WTC11 (cell line): ENCODE data around the gene PPP2R2C. TPM values are rescaled to one million over a fixed set of nuclear protein-coding genes. Genes with fewer than 3 reads are reported as not detected.

Source experiments
- ATAC-seq: fragments of 200-7000 bp; cut with Tn5 transposase; 2 replicates; pipeline ENCODE4 v1.10.0; 2021; ENCODE audit warnings: mild to moderate bottlenecking, moderate library complexity
- CTCF ChIA-PET: fragments of 300-600 bp; sonication (Branson Sonifier 250); formaldehyde crosslinking; loops from one replicate; lab custom pipeline; 2021; ENCODE audit warnings: antibody characterized with exemption; lab: Charles Lee
- POLR2A ChIA-PET: fragments of 350-600 bp; sonication (Branson Sonifier 250); formaldehyde crosslinking; loops from one replicate; lab custom pipeline; 2021; ENCODE audit warnings: antibody characterized with exemption; lab: Charles Lee
- DNase-seq: peaks from one replicate; pipeline ENCODE4 v3.0.0; 2021; ENCODE audit warnings: low spot score
- H3K27ac Mint-ChIP-seq: 2 replicates; pipeline ENCODE4 v1.8.0; 2021; ENCODE audit warnings: mixed read lengths
- H3K27me3 Mint-ChIP-seq: 2 replicates; pipeline ENCODE4 v1.8.0; 2021; ENCODE audit warnings: low read depth, mild to moderate bottlenecking, moderate library complexity, mixed read lengths
- H3K36me3 Mint-ChIP-seq: 2 replicates; pipeline ENCODE4 v1.8.0; 2021; ENCODE audit warnings: mixed read lengths
- H3K4me1 Mint-ChIP-seq: 2 replicates; pipeline ENCODE4 v1.8.0; 2022; ENCODE audit warnings: mixed read lengths
- H3K4me3 Mint-ChIP-seq: 2 replicates; pipeline ENCODE4 v1.8.0; 2021; ENCODE audit warnings: mild to moderate bottlenecking, moderate library complexity, mixed read lengths
- H3K9me3 Mint-ChIP-seq: 2 replicates; pipeline ENCODE4 v1.8.0; 2021; ENCODE audit warnings: mixed read lengths
- ATF1 ChIP-seq: sonication (generic); formaldehyde crosslinking; IDR thresholded peaks from 2 replicates; pipeline ENCODE4 v1.8.1; 2023; ENCODE audit warnings: mild to moderate bottlenecking, moderate library complexity, missing genetic modification reagents
- CREB1 ChIP-seq: sonication (generic); formaldehyde crosslinking; IDR thresholded peaks from 2 replicates; pipeline ENCODE4 v1.8.0; 2023; ENCODE audit warnings: mild to moderate bottlenecking, missing genetic modification reagents
- E2F5 ChIP-seq: sonication (generic); formaldehyde crosslinking; IDR thresholded peaks from 2 replicates; pipeline ENCODE4 v1.8.1; 2022; ENCODE audit warnings: mild to moderate bottlenecking, moderate library complexity, missing genetic modification reagents
- ESRRA ChIP-seq: sonication (generic); formaldehyde crosslinking; IDR thresholded peaks from 2 replicates; pipeline ENCODE4 v1.8.1; 2022; ENCODE audit warnings: mild to moderate bottlenecking, missing genetic modification reagents, borderline replicate concordance
- ETV6 ChIP-seq: sonication (generic); formaldehyde crosslinking; IDR thresholded peaks from 2 replicates; pipeline ENCODE4 v1.8.1; 2022; ENCODE audit warnings: mild to moderate bottlenecking, missing genetic modification reagents
- FOXK1 ChIP-seq: sonication (generic); formaldehyde crosslinking; IDR thresholded peaks from 2 replicates; pipeline ENCODE4 v1.8.0; 2022; ENCODE audit warnings: mild to moderate bottlenecking, moderate library complexity, missing genetic modification reagents
- FOXP1 ChIP-seq: sonication (generic); formaldehyde crosslinking; IDR thresholded peaks from 2 replicates; pipeline ENCODE4 v1.8.0; 2022; ENCODE audit warnings: missing genetic modification reagents, mild to moderate bottlenecking, moderate library complexity, borderline replicate concordance
- HMGA2 ChIP-seq: fragments of 250-450 bp; sonication (Bioruptor Pico); IDR thresholded peaks from 2 replicates; pipeline ENCODE4 v1.4.0; 2021; ENCODE audit warnings: mild to moderate bottlenecking, moderate library complexity
- NR1H2 ChIP-seq: sonication (generic); formaldehyde crosslinking; IDR thresholded peaks from 2 replicates; pipeline ENCODE4 v1.9.0; 2021; ENCODE audit warnings: mild to moderate bottlenecking, moderate library complexity, missing genetic modification reagents
- NR2C2 ChIP-seq: sonication (generic); formaldehyde crosslinking; IDR thresholded peaks from 2 replicates; pipeline ENCODE4 v1.8.0; 2022; ENCODE audit warnings: mild to moderate bottlenecking, missing genetic modification reagents
- SMAD3 ChIP-seq: sonication (generic); formaldehyde crosslinking; IDR thresholded peaks from 2 replicates; pipeline ENCODE4 v1.8.0; 2022; ENCODE audit warnings: missing genetic modification reagents, mild to moderate bottlenecking, borderline replicate concordance
- TEAD4 ChIP-seq: sonication (generic); formaldehyde crosslinking; IDR thresholded peaks from 2 replicates; pipeline ENCODE4 v1.8.0; 2022; ENCODE audit warnings: mild to moderate bottlenecking, missing genetic modification reagents
- ZNF416 ChIP-seq: fragments of 250-450 bp; sonication (Bioruptor Pico); IDR thresholded peaks from 2 replicates; pipeline ENCODE4 v1.9.0; 2021; ENCODE audit warnings: mild to moderate bottlenecking, inconsistent platforms
- ZNF425 ChIP-seq: fragments of 250-450 bp; sonication (Bioruptor Pico); conservative IDR thresholded peaks from 2 replicates; pipeline ENCODE4 v1.9.0; 2021; ENCODE audit warnings: mild to moderate bottlenecking
- total RNA-seq: library from RNA; stranded (reverse); gene quantifications from 3 replicates; pipeline ENCODE4 v1.2.3, GENCODE V29; 2021
- TF ChIP-seq, protein P1 (sequence below): fragments of 250-450 bp; sonication (Bioruptor Pico); IDR thresholded peaks from 2 replicates; pipeline ENCODE4 v1.9.0; 2021; ENCODE audit warnings: moderate library complexity, mild to moderate bottlenecking, inconsistent platforms, borderline replicate concordance
- TF ChIP-seq, protein P2 (sequence below): sonication (generic); formaldehyde crosslinking; IDR thresholded peaks from 2 replicates; pipeline ENCODE4 v1.8.1; 2022; ENCODE audit warnings: missing genetic modification reagents, borderline replicate concordance
- TF ChIP-seq, protein P3 (sequence below): sonication (generic); formaldehyde crosslinking; IDR thresholded peaks from 2 replicates; pipeline ENCODE4 v1.8.1; 2023; ENCODE audit warnings: mild to moderate bottlenecking, missing genetic modification reagents, moderate library complexity
- TF ChIP-seq, protein P4 (sequence below): sonication (generic); formaldehyde crosslinking; IDR thresholded peaks from 2 replicates; pipeline ENCODE4 v1.8.1; 2022; ENCODE audit warnings: mild to moderate bottlenecking, missing genetic modification reagents, moderate library complexity, borderline replicate concordance
- TF ChIP-seq, protein P5 (sequence below): sonication (generic); formaldehyde crosslinking; IDR thresholded peaks from 2 replicates; pipeline ENCODE4 v1.8.1; 2023; ENCODE audit warnings: mild to moderate bottlenecking, moderate library complexity, missing genetic modification reagents
- TF ChIP-seq, protein P6 (sequence below): sonication (generic); formaldehyde crosslinking; IDR thresholded peaks from 2 replicates; pipeline ENCODE4 v1.8.1; 2023; ENCODE audit warnings: mild to moderate bottlenecking, missing genetic modification reagents

The PPP2R2C gene
- total RNA-seq, 1 experiment from 2014 or later = 11.5 TPM

DNA sequence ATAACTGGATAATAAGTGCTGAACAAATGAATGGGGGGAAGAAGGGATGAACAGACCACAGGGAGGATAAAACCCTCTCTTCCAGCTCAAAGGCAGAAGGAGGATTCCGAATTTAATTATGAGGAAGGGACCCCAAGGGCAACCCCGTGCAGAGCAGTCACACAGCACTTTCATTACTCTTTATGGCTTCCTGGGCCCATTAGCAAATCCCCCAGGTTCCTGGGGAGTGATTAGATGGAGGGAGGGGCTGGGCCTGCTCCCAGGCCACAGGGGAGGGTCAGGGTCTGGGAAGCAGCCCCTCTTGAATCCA, 67.1 kb downstream of the PPP2R2C start (continued):
- TF ChIP-seq NR1H2 (CRISPR knock-in tag) (no peak), FOXP1 (CRISPR knock-in tag) (no peak), E2F5 (no peak), ESRRA (CRISPR knock-in tag) (no peak)

DNA sequence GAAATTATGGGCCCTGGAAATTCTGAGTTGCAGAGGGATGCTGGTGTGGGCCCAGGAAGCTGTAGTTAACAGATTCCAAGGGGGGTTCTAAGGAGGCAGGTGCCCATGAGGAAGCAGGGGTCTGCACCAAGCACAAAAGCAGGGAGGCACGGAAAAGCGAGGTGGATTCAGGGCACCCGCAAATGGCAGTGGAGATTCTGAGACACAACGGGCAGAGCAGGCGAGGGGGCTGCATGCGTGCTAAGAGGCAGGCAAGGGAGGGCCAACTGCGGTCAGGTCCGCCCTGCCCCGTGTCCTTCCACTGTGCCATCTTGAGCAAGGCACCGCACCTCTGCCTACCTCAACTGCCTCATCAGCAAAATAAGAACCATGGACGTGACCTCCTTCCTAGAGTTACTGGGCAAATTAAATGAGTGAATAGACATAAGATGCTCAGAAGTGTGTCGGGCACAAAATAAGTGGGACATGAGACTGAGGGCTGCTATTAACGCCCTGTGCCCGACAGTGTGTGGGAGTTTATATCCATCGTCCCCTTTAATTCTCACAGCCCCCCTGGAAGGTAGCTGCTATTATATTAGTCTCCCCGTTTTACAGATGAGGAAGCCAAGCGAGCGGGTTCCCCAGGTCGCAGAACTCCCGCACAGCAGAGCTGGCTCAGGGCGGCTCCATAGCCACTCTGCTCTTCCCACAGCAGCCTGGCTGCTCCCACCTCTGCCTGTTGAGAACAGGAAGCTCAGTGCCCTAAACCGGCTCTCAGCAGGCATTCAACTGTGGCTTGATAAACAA, 67.6 kb downstream of the PPP2R2C start:
- H3K36me3 Mint-ChIP-seq = no peaks in the 10 kb centered on the region
- DNase-seq (no peak), ATAC-seq (peak; percentile 40)
- TF ChIP-seq, protein P1, sequence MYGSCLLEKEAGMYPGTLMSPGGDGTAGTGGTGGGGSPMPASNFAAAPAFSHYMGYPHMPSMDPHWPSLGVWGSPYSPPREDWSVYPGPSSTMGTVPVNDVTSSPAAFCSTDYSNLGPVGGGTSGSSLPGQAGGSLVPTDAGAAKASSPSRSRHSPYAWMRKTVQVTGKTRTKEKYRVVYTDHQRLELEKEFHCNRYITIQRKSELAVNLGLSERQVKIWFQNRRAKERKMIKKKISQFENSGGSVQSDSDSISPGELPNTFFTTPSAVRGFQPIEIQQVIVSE (CRISPR knock-in tag) = no peak
- TF ChIP-seq FOXK1 (CRISPR knock-in tag) (no peak), HMGA2 (CRISPR knock-in tag) (no peak), ATF1 (CRISPR knock-in tag) (no peak), NR2C2 (CRISPR knock-in tag) (no peak), SMAD3 (CRISPR knock-in tag) (no peak), ZNF416 (CRISPR knock-in tag) (no peak), ETV6 (CRISPR knock-in tag) (no peak)
- TF ChIP-seq, protein P2, sequence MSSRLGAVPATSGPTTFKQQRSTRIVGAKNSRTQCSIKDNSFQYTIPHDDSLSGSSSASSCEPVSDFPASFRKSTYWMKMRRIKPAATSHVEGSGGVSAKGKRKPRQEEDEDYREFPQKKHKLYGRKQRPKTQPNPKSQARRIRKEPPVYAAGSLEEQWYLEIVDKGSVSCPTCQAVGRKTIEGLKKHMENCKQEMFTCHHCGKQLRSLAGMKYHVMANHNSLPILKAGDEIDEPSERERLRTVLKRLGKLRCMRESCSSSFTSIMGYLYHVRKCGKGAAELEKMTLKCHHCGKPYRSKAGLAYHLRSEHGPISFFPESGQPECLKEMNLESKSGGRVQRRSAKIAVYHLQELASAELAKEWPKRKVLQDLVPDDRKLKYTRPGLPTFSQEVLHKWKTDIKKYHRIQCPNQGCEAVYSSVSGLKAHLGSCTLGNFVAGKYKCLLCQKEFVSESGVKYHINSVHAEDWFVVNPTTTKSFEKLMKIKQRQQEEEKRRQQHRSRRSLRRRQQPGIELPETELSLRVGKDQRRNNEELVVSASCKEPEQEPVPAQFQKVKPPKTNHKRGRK = no peak
- TF ChIP-seq, protein P3, sequence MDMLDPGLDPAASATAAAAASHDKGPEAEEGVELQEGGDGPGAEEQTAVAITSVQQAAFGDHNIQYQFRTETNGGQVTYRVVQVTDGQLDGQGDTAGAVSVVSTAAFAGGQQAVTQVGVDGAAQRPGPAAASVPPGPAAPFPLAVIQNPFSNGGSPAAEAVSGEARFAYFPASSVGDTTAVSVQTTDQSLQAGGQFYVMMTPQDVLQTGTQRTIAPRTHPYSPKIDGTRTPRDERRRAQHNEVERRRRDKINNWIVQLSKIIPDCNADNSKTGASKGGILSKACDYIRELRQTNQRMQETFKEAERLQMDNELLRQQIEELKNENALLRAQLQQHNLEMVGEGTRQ (CRISPR knock-in tag) = no peak
- ChIA-PET POLR2A (no interaction called here), CTCF (interaction anchor here (0.5 to 1.1 kb wide), 5 partner anchors 13 to 154 kb away, joined by 3 to 6 read pairs (median 4); no protein-coding TSS in a partner anchor)
- peaks cover 29% of the 10 kb centered on the region for H3K4me1 Mint-ChIP-seq
- no peaks in the 10 kb centered on the region for H3K9me3 Mint-ChIP-seq
- H3K27ac Mint-ChIP-seq = no peak overlapping the region
- H3K4me3 Mint-ChIP-seq = no peak overlapping the region
- no peaks in the 10 kb centered on the region; the same call in 1 of the 2 replicates for H3K27me3 Mint-ChIP-seq

DNA sequence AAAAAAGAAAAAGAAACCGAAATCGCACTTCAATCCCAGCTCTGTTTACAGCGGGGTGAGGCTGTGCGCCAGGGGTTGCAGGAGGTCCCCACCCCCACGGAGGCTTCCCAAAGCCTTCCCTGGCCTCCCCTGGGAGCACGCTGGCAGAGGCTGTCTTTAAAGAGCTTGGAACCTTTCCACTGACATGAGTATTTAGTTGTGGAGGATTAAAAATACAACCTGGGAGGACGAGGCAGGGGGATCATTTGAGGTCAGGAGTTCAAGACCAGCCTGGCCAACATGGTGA, 69.1 kb downstream of the PPP2R2C start:
- no peaks in the 10 kb centered on the region for H3K36me3 Mint-ChIP-seq
- no peaks in the 10 kb centered on the region for H3K9me3 Mint-ChIP-seq
- ATAC-seq (no peak), DNase-seq (no peak)
- H3K27ac Mint-ChIP-seq = no peak overlapping the region
- peaks cover 41% of the 10 kb centered on the region for H3K4me1 Mint-ChIP-seq
- ChIA-PET CTCF (interaction anchor here (0.6 to 3.0 kb wide), 16 partner anchors 9 to 171 kb away, joined by 3 to 14 read pairs (median 4); partner anchors contain the start of gene MAN2B2), POLR2A (no interaction called here)
- no peaks in the 10 kb centered on the region; the same call in 1 of the 2 replicates for H3K27me3 Mint-ChIP-seq
- H3K4me3 Mint-ChIP-seq = no peak overlapping the region
- TF ChIP-seq, protein P1 (CRISPR knock-in tag) = no peak
- TF ChIP-seq, protein P4, sequence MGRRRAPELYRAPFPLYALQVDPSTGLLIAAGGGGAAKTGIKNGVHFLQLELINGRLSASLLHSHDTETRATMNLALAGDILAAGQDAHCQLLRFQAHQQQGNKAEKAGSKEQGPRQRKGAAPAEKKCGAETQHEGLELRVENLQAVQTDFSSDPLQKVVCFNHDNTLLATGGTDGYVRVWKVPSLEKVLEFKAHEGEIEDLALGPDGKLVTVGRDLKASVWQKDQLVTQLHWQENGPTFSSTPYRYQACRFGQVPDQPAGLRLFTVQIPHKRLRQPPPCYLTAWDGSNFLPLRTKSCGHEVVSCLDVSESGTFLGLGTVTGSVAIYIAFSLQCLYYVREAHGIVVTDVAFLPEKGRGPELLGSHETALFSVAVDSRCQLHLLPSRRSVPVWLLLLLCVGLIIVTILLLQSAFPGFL = no peak
- TF ChIP-seq, protein P3 (CRISPR knock-in tag) = no peak
- TF ChIP-seq ZNF425 (CRISPR knock-in tag) (no peak), TEAD4 (no peak), CREB1 (CRISPR knock-in tag) (no peak), ATF1 (CRISPR knock-in tag) (no peak)
- TF ChIP-seq, protein P5, sequence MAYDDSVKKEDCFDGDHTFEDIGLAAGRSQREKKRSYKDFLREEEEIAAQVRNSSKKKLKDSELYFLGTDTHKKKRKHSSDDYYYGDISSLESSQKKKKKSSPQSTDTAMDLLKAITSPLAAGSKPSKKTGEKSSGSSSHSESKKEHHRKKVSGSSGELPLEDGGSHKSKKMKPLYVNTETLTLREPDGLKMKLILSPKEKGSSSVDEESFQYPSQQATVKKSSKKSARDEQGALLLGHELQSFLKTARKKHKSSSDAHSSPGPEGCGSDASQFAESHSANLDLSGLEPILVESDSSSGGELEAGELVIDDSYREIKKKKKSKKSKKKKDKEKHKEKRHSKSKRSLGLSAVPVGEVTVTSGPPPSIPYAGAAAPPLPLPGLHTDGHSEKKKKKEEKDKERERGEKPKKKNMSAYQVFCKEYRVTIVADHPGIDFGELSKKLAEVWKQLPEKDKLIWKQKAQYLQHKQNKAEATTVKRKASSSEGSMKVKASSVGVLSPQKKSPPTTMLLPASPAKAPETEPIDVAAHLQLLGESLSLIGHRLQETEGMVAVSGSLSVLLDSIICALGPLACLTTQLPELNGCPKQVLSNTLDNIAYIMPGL (CRISPR knock-in tag) = no peak
- TF ChIP-seq, protein P6, sequence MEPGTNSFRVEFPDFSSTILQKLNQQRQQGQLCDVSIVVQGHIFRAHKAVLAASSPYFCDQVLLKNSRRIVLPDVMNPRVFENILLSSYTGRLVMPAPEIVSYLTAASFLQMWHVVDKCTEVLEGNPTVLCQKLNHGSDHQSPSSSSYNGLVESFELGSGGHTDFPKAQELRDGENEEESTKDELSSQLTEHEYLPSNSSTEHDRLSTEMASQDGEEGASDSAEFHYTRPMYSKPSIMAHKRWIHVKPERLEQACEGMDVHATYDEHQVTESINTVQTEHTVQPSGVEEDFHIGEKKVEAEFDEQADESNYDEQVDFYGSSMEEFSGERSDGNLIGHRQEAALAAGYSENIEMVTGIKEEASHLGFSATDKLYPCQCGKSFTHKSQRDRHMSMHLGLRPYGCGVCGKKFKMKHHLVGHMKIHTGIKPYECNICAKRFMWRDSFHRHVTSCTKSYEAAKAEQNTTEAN (CRISPR knock-in tag) = no peak
